Hepatocyte (in vitro differentiated cells): ENCODE measurements around the gene TTLL3. TPM values are rescaled to one million over a fixed set of nuclear protein-coding genes. Genes with fewer than 3 reads are reported as not detected.
A peak's percentile ranks its signal among the peaks of the same experiment; 100 is the strongest.

Source experiments
- DNase-seq: peaks from one replicate; pipeline ENCODE4 v3.0.0-alpha.2; 2016; ENCODE audit warnings: low spot score
- H2AFZ ChIP-seq: fragments of 200-600 bp; sonication (generic); 2 replicates; pipeline ENCODE4 v1.6.0; 2016; ENCODE audit warnings: antibody characterized with exemption, mild to moderate bottlenecking
- H3K27ac ChIP-seq: fragments of 200-600 bp; sonication (generic); 2 replicates; pipeline ENCODE4 v1.5.1; 2016; ENCODE audit warnings: mild to moderate bottlenecking
- H3K27me3 ChIP-seq: fragments of 200-600 bp; sonication (generic); 2 replicates; pipeline ENCODE4 v1.6.1; 2016
- H3K36me3 ChIP-seq: fragments of 200-600 bp; sonication (generic); replicated peaks from 2 replicates; pipeline ENCODE4 v1.5.1; 2016; ENCODE audit warnings: low read depth; ENCODE audit not compliant: insufficient read depth
- H3K4me1 ChIP-seq: fragments of 200-600 bp; sonication (generic); 2 replicates; pipeline ENCODE4 v1.5.1; 2016; ENCODE audit warnings: mild to moderate bottlenecking, moderate library complexity; ENCODE audit not compliant: insufficient read depth
- H3K4me2 ChIP-seq: fragments of 200-600 bp; sonication (generic); 2 replicates; pipeline ENCODE4 v1.6.0; 2016
- H3K4me3 ChIP-seq: fragments of 200-600 bp; sonication (generic); 2 replicates; pipeline ENCODE4 v1.5.1; 2016; ENCODE audit warnings: mild to moderate bottlenecking
- H3K79me2 ChIP-seq: fragments of 200-600 bp; sonication (generic); 2 replicates; pipeline ENCODE4 v1.6.0; 2017; ENCODE audit warnings: mild to moderate bottlenecking
- H3K9me2 ChIP-seq: fragments of 200-600 bp; sonication (generic); replicated peaks from 2 replicates; pipeline ENCODE4 v1.6.0; 2017; ENCODE audit warnings: mild to moderate bottlenecking; ENCODE audit not compliant: insufficient read depth
- H3K9me3 ChIP-seq: fragments of 200-600 bp; sonication (generic); 2 replicates; pipeline ENCODE4 v1.5.1; 2016; ENCODE audit warnings: low read depth, mild to moderate bottlenecking
- H4K20me1 ChIP-seq: fragments of 200-600 bp; sonication (generic); 2 replicates; pipeline ENCODE4 v1.6.0; 2016; ENCODE audit warnings: mild to moderate bottlenecking; ENCODE audit not compliant: insufficient read depth, poor library complexity, severe bottlenecking
- CTCF ChIP-seq: fragments of 200-600 bp; sonication (generic); IDR thresholded peaks from 2 replicates; pipeline ENCODE4 v1.5.1; 2016; ENCODE audit warnings: antibody characterized with exemption, mild to moderate bottlenecking; ENCODE audit not compliant: poor library complexity
- EZH2 ChIP-seq: fragments of 200-600 bp; sonication (generic); IDR thresholded peaks from 2 replicates; pipeline ENCODE4 v1.6.1; 2016; ENCODE audit warnings: antibody characterized with exemption, mild to moderate bottlenecking, borderline replicate concordance
- EZH2phosphoT487 ChIP-seq: fragments of 200-600 bp; sonication (generic); IDR thresholded peaks from one replicate; pipeline ENCODE4 v1.6.1; 2018; ENCODE audit warnings: antibody characterized with exemption, mild to moderate bottlenecking, low read depth, moderate library complexity; ENCODE audit not compliant: unreplicated experiment, severe bottlenecking
- WGBS: methylation state at CpG from one replicate; pipeline ENCODE4 v1.1.6; 2016; ENCODE audit warnings: low lambda C conversion rate; ENCODE audit errors: missing lambda C conversion rate; 5-methylcytosine and 5-hydroxymethylcytosine counted together
- polyA plus RNA-seq: library from polyadenylated mRNA; unstranded; fragments of >200 nt; fragmentation: Nextera tagmentation; extraction: Ambion mirVana; gene quantifications from 2 replicates; pipeline ENCODE4 v1.2.1, GENCODE V29; 2016
- total RNA-seq: library from RNA; depleted of rRNA; stranded (reverse); fragments of >200 nt; gene quantifications from 2 replicates; pipeline ENCODE4 v1.2.3, GENCODE V29; 2014

The TTLL3 gene
- total and polyA plus RNA-seq, 2 experiments from 2014 or later = 21.5 to 27.4 TPM

GRCh38 chr3:9786825-9787669 lies 23.0 kb upstream of the TTLL3 start:
- H2AFZ ChIP-seq = no peak overlapping the region
- peaks cover 10% of the 10 kb centered on the region for H3K79me2 ChIP-seq
- H3K4me2 ChIP-seq = no peak overlapping the region
- no peaks in the 10 kb centered on the region for H3K9me2 ChIP-seq
- WGBS = 96% methylated on average over 13 of the region's 13 CpGs
- no peaks in the 10 kb centered on the region for H4K20me1 ChIP-seq
- H3K36me3 ChIP-seq = no peaks in the 10 kb centered on the region
- H3K27ac ChIP-seq = no peak overlapping the region
- no peak overlapping the region for H3K4me3 ChIP-seq
- DNase-seq = no peak
- TF ChIP-seq CTCF (peak; percentile 33), EZH2 (no peak)
- H3K4me1 ChIP-seq = peaks cover 9% of the 10 kb centered on the region
- no peaks in the 10 kb centered on the region for H3K27me3 ChIP-seq
- no peaks in the 10 kb centered on the region for H3K9me3 ChIP-seq

GRCh38 chr3:9787714-9788113 lies 22.3 kb upstream of the TTLL3 start:
- TF ChIP-seq CTCF (no peak), EZH2 (no peak), EZH2phosphoT487 (no peak)
- H3K9me3 ChIP-seq = no peaks in the 10 kb centered on the region
- H3K36me3 ChIP-seq = no peaks in the 10 kb centered on the region
- peaks cover 11% of the 10 kb centered on the region for H3K79me2 ChIP-seq
- DNase-seq = no peak
- H3K4me1 ChIP-seq = peaks cover 9% of the 10 kb centered on the region
- H4K20me1 ChIP-seq = no peaks in the 10 kb centered on the region
- WGBS = 94% methylated on average over 6 of the region's 6 CpGs
- no peak overlapping the region for H3K27ac ChIP-seq
- no peaks in the 10 kb centered on the region for H3K9me2 ChIP-seq
- H3K27me3 ChIP-seq = no peaks in the 10 kb centered on the region
- H3K4me3 ChIP-seq = no peak overlapping the region
- H2AFZ ChIP-seq = no peak overlapping the region
- H3K4me2 ChIP-seq = no peak overlapping the region

- no peak for TF ChIP-seq CTCF
- no peak for TF ChIP-seq EZH2phosphoT487
- TF ChIP-seq EZH2 = no peak
- 94% methylated on average over 11 of the region's 11 CpGs for WGBS
- Histone ChIP-seq H4K20me1 (peaks cover 4% of the 10 kb centered on the region), H2AFZ (no peak overlapping the region), H3K9me3 (no peaks in the 10 kb centered on the region), H3K27me3 (no peaks in the 10 kb centered on the region), H3K4me2 (peak overlapping the region; percentile 97), H3K36me3 (no peaks in the 10 kb centered on the region), H3K4me3 (no peak overlapping the region), H3K27ac (peak overlapping the region; percentile 91), H3K4me1 (peaks cover 15% of the 10 kb centered on the region), H3K9me2 (no peaks in the 10 kb centered on the region), H3K79me2 (peaks cover 42% of the 10 kb centered on the region)
- no peak for DNase-seq
Measured at GRCh38 chr3:9791127-9791526, 18.9 kb upstream of the TTLL3 start.
